HCT116 (cell line): ENCODE measurements around the gene IFNA14. TPM values are rescaled to one million over a fixed set of nuclear protein-coding genes. Genes with fewer than 3 reads are reported as not detected.

ENCODE experiments used
- ATAC-seq: fragments of 200-7000 bp; cut with Tn5 transposase; 2 replicates; pipeline ENCODE4 v1.9.1; 2020; ENCODE audit warnings: mild to moderate bottlenecking, moderate library complexity
- BruUV-seq: library from RNA; stranded (reverse); fragments of 400-500 nt; replicated peaks from 2 replicates; lab custom pipeline; 2021; lab: Mats Ljungman, UMichigan
- CTCF ChIA-PET: fragments of 300-600 bp; sonication (Branson Sonifier 250); formaldehyde crosslinking; loops from one replicate; lab custom pipeline; 2021; ENCODE audit warnings: antibody characterized with exemption; lab: Charles Lee
- POLR2A ChIA-PET: fragments of 300-600, 350-600 bp; sonication (Branson Sonifier 250); formaldehyde crosslinking; loops from one replicate; lab custom pipeline; 2021; ENCODE audit warnings: antibody characterized with exemption; lab: Charles Lee
- RAD21 ChIA-PET, 2 experiments: fragments of 300-600 bp; sonication (Branson Sonifier 250); formaldehyde crosslinking; loops; one replicate each; lab custom pipeline; 2023; ENCODE audit warnings: low total read pairs in 2 of 2; ENCODE audit not compliant: uncharacterized antibody in 2 of 2, unreplicated experiment in 2 of 2, low non-redundant PET in 1 of 2; lab: Charles Lee
- DNase-seq: peaks from one replicate; pipeline ENCODE4 v3.0.0-alpha.2; 2010; ENCODE audit warnings: low read depth, low spot score
- H2AFZ ChIP-seq: fragments of 200-600 bp; shearing (Covaris generic), sonication (generic); 2 replicates; pipeline ENCODE4 v1.6.1; 2017; ENCODE audit warnings: low read depth, mixed run types, mixed read lengths, antibody characterized with exemption, low read length; ENCODE audit not compliant: poor library complexity, severe bottlenecking
- H3K27ac ChIP-seq: 2 replicates; pipeline ENCODE4 v1.5.1; 2012; ENCODE audit warnings: low read depth, low read length
- H3K27me3 ChIP-seq: fragments of 200-600 bp; sonication (generic); 2 replicates; pipeline ENCODE4 v1.6.1; 2016; ENCODE audit warnings: mixed run types, low read length, mixed read lengths; ENCODE audit not compliant: insufficient read depth
- H3K36me3 ChIP-seq, 2 experiments: fragments of 200-500 bp in 1 of 2; fragments of 200-600 bp in 1 of 2; sonication (Bioruptor generic) in 1 of 2; sonication (generic) in 1 of 2; 2 replicates each; pipeline versions ENCODE4 v1.5.1 to v1.6.1; 2014 to 2016; ENCODE audit warnings: low read length in 2 of 2, inconsistent platforms in 1 of 2, mixed read lengths in 1 of 2, mixed run types in 1 of 2; ENCODE audit not compliant: insufficient read depth in 2 of 2, control insufficient read depth in 1 of 2
- H3K4me1 ChIP-seq, 2 experiments: fragments of 200-600 bp in 1 of 2; sonication (generic) in 1 of 2; 2 replicates each; pipeline versions ENCODE4 v1.5.1 to v1.6.1; 2012 to 2017; ENCODE audit warnings: low read length in 2 of 2, inconsistent platforms in 1 of 2, mild to moderate bottlenecking in 1 of 2, mixed read lengths in 1 of 2, mixed run types in 1 of 2, moderate library complexity in 1 of 2; ENCODE audit not compliant: insufficient read depth in 2 of 2, control insufficient read depth in 1 of 2
- H3K4me2 ChIP-seq: fragments of 200-600 bp; sonication (generic); 2 replicates; pipeline ENCODE4 v1.6.1; 2017; ENCODE audit warnings: mixed run types, low read length, mixed read lengths
- H3K4me3 ChIP-seq, 2 experiments: fragments of 200-600 bp in 1 of 2; sonication (generic) in 1 of 2; replicated peaks in 1 of 2; 2 replicates each; pipeline ENCODE4 v1.5.1; 2011 to 2016; ENCODE audit warnings: low read length in 2 of 2, control low read depth in 1 of 2, low read depth in 1 of 2, mild to moderate bottlenecking in 1 of 2, mixed read lengths in 1 of 2, mixed run types in 1 of 2
- H3K79me2 ChIP-seq: fragments of 200-600 bp; sonication (generic); 2 replicates; pipeline ENCODE4 v1.6.1; 2017; ENCODE audit warnings: mild to moderate bottlenecking, mixed run types, low read length, moderate library complexity, mixed read lengths; ENCODE audit not compliant: insufficient read depth
- H3K9ac ChIP-seq: fragments of 200-600 bp; sonication (generic); 2 replicates; pipeline ENCODE4 v1.6.1; 2016; ENCODE audit warnings: low read length, mixed read lengths
- H3K9me2 ChIP-seq: fragments of 200-600 bp; sonication (generic), shearing (Covaris generic); 2 replicates; pipeline ENCODE4 v1.6.1; 2017; ENCODE audit warnings: mixed run types, mild to moderate bottlenecking, moderate library complexity; ENCODE audit not compliant: insufficient read depth
- H3K9me3 ChIP-seq, 2 experiments: fragments of 200-500 bp in 1 of 2; fragments of 200-600 bp in 1 of 2; sonication (Bioruptor generic) in 1 of 2; sonication (generic) in 1 of 2; 2 replicates each; pipeline ENCODE4 v1.6.1; 2014 to 2017; ENCODE audit warnings: low read length in 2 of 2, mixed read lengths in 2 of 2, inconsistent platforms in 1 of 2, low read depth in 1 of 2, mild to moderate bottlenecking in 1 of 2, mixed run types in 1 of 2, moderate library complexity in 1 of 2; ENCODE audit not compliant: control insufficient read depth in 1 of 2, insufficient read depth in 1 of 2
- H4K20me1 ChIP-seq: fragments of 200-600 bp; sonication (generic), shearing (Covaris generic); 2 replicates; pipeline ENCODE4 v1.6.1; 2017; ENCODE audit warnings: mixed run types, mild to moderate bottlenecking, moderate library complexity; ENCODE audit not compliant: insufficient read depth
- CBX3 ChIP-seq: IDR thresholded peaks from 2 replicates; pipeline ENCODE4 v1.6.1; 2012; ENCODE audit warnings: low read depth
- CEBPB ChIP-seq: IDR thresholded peaks from 2 replicates; pipeline ENCODE4 v1.6.1; 2012; ENCODE audit warnings: low read depth
- ELF1 ChIP-seq: IDR thresholded peaks from 2 replicates; pipeline ENCODE4 v1.6.1; 2012; ENCODE audit warnings: low read depth, borderline replicate concordance
- FOSL1 ChIP-seq: IDR thresholded peaks from 2 replicates; pipeline ENCODE4 v1.6.1; 2012; ENCODE audit warnings: low read depth
- SIN3A ChIP-seq: IDR thresholded peaks from 2 replicates; pipeline ENCODE4 v1.6.1; 2012; ENCODE audit warnings: low read depth
- SP1 ChIP-seq: IDR thresholded peaks from 2 replicates; pipeline ENCODE4 v1.6.1; 2012; ENCODE audit warnings: low read depth
- SRF ChIP-seq: IDR thresholded peaks from 2 replicates; pipeline ENCODE4 v1.6.1; 2012; ENCODE audit warnings: low read depth
- TCF7L2 ChIP-seq: IDR thresholded peaks from 2 replicates; pipeline ENCODE4 v1.7.0; 2011; ENCODE audit warnings: borderline replicate concordance, inconsistent platforms; ENCODE audit not compliant: insufficient read depth, insufficient read length; ENCODE audit errors: extremely low read depth
- ZFX ChIP-seq: fragments of 450-650 bp; IDR thresholded peaks from 2 replicates; pipeline ENCODE4 v1.6.1; 2017
- ZNF274 ChIP-seq: fragments of 200-500 bp; sonication (Bioruptor generic); IDR thresholded peaks from 2 replicates; pipeline ENCODE4 v1.6.1; 2014; ENCODE audit warnings: mild to moderate bottlenecking, low read depth, low read length, inconsistent platforms
- intact Hi-C: fragments of 100-400 bp; cut with micrococcal nuclease; formaldehyde crosslinking; loops from 2 replicates; pipeline ENCODE4 v1.10.0; 2022
- total RNA-seq: library from RNA; stranded (reverse); gene quantifications from one replicate; pipeline ENCODE4 v1.2.1, GENCODE V29; 2021; ENCODE audit not compliant: unreplicated experiment
- TF ChIP-seq, protein P1 (sequence below): IDR thresholded peaks from 2 replicates; pipeline ENCODE4 v1.6.1; 2012
- TF ChIP-seq, protein P2 (sequence below), 3 experiments: fragments of 200-600 bp in 1 of 3; sonication (generic) in 1 of 3; IDR thresholded peaks in 2 of 3; conservative IDR thresholded peaks in 1 of 3; 2 replicates each; pipeline ENCODE4 v1.5.1; 2012 to 2017; ENCODE audit warnings: low read depth in 2 of 3, low read length in 2 of 3, antibody characterized with exemption in 1 of 3, borderline replicate concordance in 1 of 3, control low read depth in 1 of 3, mild to moderate bottlenecking in 1 of 3, mixed read lengths in 1 of 3, mixed run types in 1 of 3, moderate library complexity in 1 of 3; ENCODE audit not compliant: insufficient read depth in 1 of 3
- TF ChIP-seq, protein P3 (sequence below): IDR thresholded peaks from 2 replicates; pipeline ENCODE4 v1.6.1; 2012
- TF ChIP-seq, protein P4 (sequence below): IDR thresholded peaks from 2 replicates; pipeline ENCODE4 v1.6.1; 2011; ENCODE audit warnings: mild to moderate bottlenecking, low read length, moderate library complexity; ENCODE audit not compliant: insufficient replicate concordance; ENCODE audit errors: extremely low read depth

IFNA14 gene
- total RNA-seq, 1 experiment from 2014 or later, result not detected

DNA sequence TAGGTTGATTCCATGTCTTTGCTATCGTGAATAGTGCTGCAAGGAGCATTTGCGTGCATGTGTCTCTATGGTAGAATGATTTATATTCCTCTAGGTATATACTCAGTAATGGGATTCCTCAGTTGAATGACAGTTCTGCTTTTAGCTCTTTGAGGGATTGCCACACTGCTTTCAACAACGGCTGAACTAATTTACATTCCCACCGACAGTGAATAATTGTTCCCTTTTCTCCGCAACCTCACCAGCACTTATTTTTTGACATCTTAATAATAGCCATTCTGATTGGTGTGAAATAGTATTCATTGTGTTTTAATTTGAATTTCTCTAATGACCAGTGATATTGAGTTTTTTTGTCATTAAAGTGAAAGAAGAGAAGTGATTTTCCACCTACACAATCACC, 46.9 kb upstream of the IFNA14 start:
- Histone ChIP-seq H3K9me2 (no peaks in the 10 kb centered on the region), H3K27me3 (0 out of 2 replicates have a peak, but pooled peaks cover 3% of the 10 kb centered on the region), H4K20me1 (no peaks in the 10 kb centered on the region), H3K4me1 (no peaks in the 10 kb centered on the region), H3K4me3 (no peak overlapping the region), H3K9me3 (no peaks in the 10 kb centered on the region), H2AFZ (no peak overlapping the region), H3K27ac (no peak overlapping the region), H3K36me3 (no peaks in the 10 kb centered on the region), H3K9ac (no peak overlapping the region), H3K4me2 (no peak overlapping the region), H3K79me2 (no peaks in the 10 kb centered on the region)
- CTCF ChIA-PET, result no interaction called here
- ATAC-seq (no peak), DNase-seq (no peak)
- TF ChIP-seq TCF7L2 (no peak), ZFX (no peak), FOSL1 (no peak), CBX3 (no peak), ELF1 (no peak)
- TF ChIP-seq, protein P1, sequence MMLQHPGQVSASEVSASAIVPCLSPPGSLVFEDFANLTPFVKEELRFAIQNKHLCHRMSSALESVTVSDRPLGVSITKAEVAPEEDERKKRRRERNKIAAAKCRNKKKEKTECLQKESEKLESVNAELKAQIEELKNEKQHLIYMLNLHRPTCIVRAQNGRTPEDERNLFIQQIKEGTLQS, result no peak
- TF ChIP-seq, protein P2, sequence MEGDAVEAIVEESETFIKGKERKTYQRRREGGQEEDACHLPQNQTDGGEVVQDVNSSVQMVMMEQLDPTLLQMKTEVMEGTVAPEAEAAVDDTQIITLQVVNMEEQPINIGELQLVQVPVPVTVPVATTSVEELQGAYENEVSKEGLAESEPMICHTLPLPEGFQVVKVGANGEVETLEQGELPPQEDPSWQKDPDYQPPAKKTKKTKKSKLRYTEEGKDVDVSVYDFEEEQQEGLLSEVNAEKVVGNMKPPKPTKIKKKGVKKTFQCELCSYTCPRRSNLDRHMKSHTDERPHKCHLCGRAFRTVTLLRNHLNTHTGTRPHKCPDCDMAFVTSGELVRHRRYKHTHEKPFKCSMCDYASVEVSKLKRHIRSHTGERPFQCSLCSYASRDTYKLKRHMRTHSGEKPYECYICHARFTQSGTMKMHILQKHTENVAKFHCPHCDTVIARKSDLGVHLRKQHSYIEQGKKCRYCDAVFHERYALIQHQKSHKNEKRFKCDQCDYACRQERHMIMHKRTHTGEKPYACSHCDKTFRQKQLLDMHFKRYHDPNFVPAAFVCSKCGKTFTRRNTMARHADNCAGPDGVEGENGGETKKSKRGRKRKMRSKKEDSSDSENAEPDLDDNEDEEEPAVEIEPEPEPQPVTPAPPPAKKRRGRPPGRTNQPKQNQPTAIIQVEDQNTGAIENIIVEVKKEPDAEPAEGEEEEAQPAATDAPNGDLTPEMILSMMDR (IDR thresholded peaks at IDR 0.05 in 2 of 3, conservative IDR thresholded peaks at IDR 0.05 in 1 of 3; ENCODE audit: borderline replicate concordance in 1 of 3, insufficient read depth in 1 of 3, low read depth in 2 of 3, low read length in 2 of 3), result no peak
- intact Hi-C loops, result no loop called here
- RAD21 ChIA-PET, result no interaction called here
- POLR2A ChIA-PET, result no interaction called here
- no TSS peak for BruUV-seq

DNA sequence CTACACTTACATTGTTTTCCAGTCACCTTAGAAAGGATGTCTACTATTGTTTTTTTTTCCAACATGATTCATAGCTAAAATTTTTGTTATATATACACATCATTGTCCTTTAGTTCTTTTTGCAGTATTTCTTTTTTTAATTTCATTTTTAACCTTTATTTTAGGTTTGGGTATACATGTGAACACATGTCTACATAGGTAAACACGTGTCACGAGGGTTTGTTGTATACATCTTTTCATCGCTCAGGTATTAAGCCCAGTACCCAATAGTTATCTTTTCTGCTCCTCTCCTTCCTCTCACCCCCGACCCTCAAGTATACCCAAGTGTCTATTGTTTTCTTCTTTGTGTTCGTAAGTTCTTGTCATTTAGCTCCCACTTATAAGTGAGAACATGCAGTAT, 46.3 kb upstream of the IFNA14 start:
- ChIA-PET RAD21 (no interaction called here), CTCF (no interaction called here), POLR2A (no interaction called here)
- H3K27me3 ChIP-seq, result 0 out of 2 replicates have a peak, but pooled peaks cover 3% of the 10 kb centered on the region
- no peak overlapping the region for H3K27ac ChIP-seq
- intact Hi-C loops, result no loop called here
- no peak overlapping the region for H3K4me3 ChIP-seq
- H3K4me1 ChIP-seq, result no peaks in the 10 kb centered on the region
- no peaks in the 10 kb centered on the region for H3K9me3 ChIP-seq
- no peak overlapping the region for H2AFZ ChIP-seq
- DNase-seq (no peak), ATAC-seq (no peak)
- H3K79me2 ChIP-seq, result no peaks in the 10 kb centered on the region
- no peak overlapping the region for H3K4me2 ChIP-seq
- TF ChIP-seq SIN3A (no peak), SP1 (no peak), ELF1 (no peak), CEBPB (no peak), ZNF274 (no peak), SRF (no peak), ZFX (no peak)
- TF ChIP-seq, protein P3, sequence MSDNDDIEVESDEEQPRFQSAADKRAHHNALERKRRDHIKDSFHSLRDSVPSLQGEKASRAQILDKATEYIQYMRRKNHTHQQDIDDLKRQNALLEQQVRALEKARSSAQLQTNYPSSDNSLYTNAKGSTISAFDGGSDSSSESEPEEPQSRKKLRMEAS, result no peak
- TF ChIP-seq, protein P4, sequence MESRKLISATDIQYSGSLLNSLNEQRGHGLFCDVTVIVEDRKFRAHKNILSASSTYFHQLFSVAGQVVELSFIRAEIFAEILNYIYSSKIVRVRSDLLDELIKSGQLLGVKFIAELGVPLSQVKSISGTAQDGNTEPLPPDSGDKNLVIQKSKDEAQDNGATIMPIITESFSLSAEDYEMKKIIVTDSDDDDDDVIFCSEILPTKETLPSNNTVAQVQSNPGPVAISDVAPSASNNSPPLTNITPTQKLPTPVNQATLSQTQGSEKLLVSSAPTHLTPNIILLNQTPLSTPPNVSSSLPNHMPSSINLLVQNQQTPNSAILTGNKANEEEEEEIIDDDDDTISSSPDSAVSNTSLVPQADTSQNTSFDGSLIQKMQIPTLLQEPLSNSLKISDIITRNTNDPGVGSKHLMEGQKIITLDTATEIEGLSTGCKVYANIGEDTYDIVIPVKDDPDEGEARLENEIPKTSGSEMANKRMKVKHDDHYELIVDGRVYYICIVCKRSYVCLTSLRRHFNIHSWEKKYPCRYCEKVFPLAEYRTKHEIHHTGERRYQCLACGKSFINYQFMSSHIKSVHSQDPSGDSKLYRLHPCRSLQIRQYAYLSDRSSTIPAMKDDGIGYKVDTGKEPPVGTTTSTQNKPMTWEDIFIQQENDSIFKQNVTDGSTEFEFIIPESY, result no peak
- no peaks in the 10 kb centered on the region for H3K9me2 ChIP-seq
- H4K20me1 ChIP-seq, result no peaks in the 10 kb centered on the region
- H3K36me3 ChIP-seq, result no peaks in the 10 kb centered on the region
- BruUV-seq, result no TSS peak
- H3K9ac ChIP-seq, result no peak overlapping the region
